HG02763 (cell line): ENCODE data around the gene PANK4.

Experiments used
- ATAC-seq: cut with Tn5 transposase; IDR thresholded peaks from one replicate; pipeline ENCODE4 v1.9.1; 2021; ENCODE audit warnings: mild to moderate bottlenecking, moderate library complexity; ENCODE audit not compliant: unreplicated experiment

The PANK4 gene

DNA sequence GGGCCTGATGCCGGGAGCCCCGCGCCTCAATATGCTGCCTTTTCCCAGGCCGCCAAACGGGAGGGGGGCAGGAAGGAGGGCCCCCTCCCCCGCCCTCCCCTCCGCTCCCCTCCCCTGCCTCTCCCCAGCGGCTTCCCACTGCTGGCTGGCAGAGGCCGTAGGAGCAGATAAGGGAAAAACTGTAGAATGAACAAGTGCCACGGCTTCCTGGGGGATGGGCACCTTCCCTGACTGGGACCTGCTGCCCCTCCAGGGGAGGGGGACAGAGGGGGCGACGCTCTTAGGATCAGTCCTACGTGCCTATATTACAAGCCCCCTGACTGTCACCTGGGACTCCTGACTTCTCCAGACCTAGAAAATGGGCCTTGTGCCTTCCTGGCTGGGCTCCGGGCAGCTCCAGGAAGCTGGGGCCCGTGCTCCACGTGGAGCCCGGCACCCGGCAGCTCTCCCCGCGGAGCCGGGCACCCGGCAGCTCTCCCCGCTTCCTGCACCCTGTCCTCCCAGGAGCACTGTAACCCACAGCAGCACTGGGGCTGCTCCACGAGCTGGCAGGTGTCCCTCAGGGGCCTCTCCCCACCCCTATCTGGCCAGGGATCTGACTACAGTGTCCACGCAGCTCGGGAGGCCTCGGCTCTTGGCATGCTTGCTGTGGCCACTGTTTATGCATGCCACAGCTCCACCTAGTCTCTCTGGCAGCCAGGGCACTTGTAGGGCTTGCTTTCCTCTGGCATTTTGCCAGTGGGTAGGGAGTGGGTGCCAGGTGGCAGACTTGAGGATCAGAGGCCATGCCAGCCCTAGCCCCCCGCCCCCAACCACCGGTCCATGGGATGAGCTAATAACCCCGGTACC is 4.3 kb upstream of the PANK4 start:
- ATAC-seq: no peak

DNA sequence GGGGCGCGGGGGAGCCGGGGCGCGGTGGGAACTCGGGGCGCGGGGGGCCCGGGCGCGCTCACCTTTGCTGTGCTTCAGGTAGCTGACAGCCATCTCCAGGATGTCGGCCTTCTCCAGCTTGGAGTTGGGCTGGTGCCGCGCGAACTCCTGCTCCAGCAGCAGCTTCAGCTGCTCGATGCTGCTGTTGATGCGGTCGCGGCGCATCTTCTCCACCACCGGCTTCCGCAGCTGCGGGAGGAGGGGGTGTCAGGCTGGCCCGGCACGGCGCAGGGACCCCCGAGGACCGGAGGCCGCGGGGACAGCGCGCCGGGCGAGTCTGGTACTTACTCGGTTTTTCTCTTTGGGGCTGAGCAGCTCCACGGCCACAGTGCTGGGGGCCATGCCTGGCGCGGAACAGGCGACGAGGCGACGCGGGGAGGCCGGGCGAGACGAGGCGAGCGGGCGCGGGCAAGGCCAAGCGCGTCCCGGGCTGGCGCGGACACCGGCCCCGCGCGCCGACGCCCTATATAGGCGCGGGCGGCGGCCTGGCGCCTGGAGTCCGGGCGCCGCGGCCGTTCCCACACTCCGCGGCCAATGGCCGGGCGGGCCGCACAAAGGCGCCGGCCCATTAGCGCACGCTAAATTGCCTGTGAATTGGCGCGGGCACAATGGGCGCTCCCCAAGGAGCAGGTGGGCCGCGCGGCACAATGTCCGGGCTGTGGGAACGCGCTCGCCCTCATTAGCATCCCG is 3.6 kb upstream of the PANK4 start, which contains the start of gene HES5:
HES5 (minus strand) TSS at position 480 of the 729 bp plus-strand sequence; CDS start at position 381, 99 bp downstream.
- no peak for ATAC-seq

DNA sequence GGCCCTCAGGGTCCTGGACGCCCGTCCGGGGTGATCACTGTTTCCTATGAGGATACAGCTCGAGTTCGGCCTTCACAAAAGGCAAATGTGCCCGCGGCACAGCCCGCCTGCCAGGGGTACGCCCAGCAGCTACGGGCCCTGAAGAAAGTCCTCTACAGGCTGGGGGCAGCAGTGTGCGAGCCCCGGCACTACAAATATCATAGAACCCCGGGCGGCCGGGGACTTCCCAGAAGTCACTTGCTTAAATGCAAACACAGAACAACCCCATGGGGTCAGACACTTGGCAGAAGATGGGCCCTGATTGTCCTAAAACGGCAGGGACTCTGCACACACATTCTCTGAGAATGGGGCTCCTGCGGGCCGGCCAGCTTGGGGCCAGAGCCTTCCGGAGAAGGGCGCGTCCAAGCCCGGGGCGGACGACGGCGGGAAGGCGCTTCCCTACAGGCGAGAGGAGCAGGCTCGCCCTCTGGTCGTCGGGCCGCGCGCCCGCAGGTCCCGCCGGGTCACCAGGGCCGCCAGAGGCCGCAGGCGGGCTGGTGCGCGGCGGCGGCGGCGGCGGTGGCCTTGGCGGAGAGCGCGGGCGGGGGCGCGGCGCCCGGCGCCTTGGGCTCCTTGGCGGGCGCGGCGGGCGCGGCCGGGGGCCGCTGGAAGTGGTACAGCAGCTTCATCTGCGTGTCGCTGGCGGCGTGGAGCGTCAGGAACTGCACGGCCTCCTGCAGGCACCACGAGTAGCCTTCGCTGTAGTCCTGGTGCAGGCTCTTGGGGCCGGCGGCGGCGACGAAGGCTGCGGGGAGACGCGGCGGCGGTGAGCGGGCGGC is 2.8 kb upstream of the PANK4 start:
- no peak for ATAC-seq

DNA sequence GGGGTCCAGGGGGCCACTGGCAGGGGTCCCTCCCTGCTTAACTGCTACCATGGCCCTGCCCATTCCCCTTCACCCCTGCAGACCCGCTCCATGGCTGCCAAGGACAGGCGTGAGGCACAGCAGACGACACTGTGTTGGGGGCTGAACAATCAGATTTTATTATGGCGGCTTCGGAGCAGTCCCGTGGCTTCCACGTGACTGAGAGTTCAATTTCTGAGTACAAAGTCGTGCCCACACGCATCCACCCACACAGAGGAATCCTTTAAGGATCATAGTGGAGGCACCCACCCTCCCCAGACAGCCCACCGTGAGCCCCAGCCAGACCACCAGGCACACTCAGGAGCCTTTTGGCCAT is 2.2 kb upstream of the PANK4 start:
- no peak for ATAC-seq

DNA sequence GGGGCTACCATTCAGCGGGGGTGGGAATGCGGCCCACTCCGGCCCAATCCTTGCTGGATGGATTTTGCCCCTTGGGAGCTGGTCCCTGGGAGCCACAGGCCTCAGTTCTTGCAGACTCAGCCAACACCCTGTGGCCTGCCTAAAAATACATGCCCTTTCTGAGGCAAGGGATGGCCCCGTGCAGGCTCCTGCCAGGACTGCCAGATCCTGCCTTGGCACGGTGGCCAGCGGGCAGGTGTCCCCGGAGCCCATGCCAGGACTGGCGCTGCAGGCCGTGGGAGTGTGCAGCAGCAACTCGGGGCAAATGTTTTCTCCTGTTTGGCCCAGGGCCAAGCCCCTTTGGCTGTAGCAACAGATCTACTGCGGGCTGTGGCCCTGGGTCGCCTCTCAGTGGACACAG is 1.6 kb upstream of the PANK4 start:
- no peak for ATAC-seq

DNA sequence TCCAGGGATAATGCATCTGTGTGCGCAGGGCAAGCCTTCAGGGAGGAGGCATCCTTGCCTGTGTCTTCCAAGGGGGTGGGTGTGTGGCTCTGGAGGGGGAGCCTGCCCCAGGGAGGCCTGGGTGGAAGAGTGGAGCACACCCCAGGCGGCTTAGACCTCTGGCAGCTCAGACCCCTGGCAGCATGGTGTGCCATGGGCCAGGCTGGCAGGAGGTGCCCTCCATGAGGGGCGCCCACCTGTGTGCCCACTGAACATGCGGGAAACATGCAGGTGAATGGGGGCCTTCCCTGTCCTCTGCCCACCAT is 1.1 kb upstream of the PANK4 start:
- ATAC-seq: no peak

DNA sequence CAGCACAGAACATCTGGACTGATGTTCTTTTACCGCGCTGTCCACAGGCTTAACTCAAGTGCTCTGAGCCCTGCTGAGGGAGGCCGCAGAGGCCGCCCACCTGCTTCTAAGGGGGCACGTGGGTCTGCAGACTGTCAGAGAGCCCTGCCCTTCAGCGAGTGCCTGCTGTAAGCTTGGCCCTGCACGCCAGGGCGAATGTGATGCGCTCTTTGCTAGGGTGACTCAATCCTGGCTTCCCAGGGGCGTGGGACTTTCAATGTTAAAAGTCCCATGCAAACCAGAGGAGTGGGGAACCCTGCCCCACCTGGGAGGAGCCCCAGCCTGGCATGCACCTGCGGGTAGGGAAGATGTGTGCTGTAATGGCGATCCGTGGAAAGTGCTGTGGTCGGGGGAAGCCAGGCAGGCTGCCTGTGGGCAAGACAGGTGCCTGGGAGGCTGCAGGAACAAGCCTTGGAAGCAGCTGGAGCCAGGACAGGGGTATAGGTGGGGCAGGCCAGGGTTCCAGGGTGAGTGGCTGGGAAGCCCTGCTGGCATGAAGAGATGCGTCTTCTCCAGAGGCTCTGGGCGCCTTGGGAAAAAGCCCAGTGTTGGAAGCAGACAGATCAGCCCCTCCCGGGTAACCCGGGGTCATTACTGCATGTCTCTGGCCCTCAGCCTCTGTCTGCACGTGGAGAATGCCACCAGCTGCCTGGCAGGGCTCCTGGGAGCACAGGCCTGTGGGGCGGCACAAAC is 594 bp upstream of the PANK4 start:
- ATAC-seq: peak; percentile 21

DNA sequence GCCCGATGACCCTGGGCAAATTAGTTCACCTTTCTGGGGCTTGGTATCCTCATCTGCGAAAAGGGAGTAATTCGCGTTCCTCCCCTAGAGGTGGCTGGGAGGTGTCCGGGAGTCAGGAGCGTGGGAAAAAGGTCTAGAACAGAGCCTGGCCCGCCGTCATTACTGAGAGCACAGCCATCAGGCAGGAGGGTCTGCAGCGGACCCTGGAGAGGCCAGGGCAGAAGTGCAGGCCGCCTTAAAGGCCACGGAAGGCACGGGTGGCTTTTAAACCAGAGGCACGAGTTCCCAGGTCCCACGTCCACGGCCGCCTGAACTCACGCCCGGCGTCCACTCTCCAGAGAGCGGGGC is 850 bp downstream of the PANK4 start:
- ATAC-seq: no peak

DNA sequence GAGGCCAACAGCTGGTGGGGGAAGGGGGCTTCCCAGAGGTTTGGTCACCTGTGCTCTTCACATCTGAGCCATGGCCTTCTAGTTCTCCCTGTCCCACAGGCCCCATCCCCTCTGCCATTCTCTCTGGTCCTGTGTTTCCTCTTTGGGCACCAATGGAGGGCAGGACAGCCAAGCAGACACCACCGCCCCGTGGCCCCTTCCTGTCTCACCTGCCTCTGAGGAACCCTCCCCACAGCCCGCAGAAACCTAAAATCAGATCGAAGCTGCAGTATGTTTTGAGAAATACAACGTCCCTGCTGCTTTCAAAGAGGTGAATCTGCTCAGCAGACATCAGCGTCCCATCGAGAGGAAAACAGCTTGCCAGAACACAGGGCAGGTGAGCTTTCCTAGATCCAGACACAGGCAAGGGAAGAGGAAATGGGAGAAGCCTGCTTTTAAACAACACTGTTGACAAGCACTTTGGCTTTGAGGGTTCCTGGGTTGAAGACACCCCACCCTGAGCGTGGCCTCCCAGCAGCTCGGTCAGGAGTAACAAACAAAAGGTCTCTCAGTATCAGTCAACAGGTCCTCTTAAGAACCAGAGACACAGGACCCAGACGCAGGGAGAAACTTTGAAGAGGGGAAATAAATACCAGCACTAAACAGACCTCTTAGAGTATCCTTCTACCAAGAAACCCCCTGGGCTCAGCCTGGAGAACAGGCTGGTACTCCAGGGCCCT is 2.3 kb downstream of the PANK4 start:
- ATAC-seq: no peak

DNA sequence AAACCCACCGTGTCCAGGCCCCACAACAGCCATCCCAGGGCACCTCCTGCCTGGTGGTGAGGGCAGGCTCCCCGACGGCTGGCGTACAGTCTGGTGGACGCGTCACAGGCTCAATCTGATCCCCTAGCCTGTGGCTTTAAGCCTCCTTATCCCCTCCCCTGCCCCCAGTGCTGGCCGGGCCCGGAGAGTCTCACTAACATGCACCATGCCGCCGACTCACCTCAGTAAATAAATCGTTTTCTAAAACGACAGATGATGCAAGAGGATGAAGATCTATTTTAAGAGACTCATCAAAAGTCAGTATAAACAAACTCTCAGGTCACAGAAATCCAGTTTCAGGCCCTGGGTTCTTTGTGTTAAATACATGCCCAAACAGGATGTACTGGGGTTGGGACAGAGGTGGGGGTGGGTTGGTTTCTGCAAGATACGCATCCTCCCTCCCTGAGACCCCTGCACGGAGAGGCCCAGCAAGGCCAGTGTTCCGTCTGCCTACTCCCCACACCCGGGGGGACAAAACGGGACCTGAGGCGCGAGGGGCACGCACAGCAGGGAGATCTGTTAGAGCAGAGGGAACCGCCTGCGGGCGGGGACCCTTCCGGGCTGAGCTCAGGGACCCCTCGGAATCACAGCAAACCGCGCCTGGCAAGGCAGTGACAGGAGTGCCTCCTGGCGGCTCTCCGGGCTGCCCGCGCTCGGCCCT is 3.1 kb downstream of the PANK4 start:
- ATAC-seq: no peak

DNA sequence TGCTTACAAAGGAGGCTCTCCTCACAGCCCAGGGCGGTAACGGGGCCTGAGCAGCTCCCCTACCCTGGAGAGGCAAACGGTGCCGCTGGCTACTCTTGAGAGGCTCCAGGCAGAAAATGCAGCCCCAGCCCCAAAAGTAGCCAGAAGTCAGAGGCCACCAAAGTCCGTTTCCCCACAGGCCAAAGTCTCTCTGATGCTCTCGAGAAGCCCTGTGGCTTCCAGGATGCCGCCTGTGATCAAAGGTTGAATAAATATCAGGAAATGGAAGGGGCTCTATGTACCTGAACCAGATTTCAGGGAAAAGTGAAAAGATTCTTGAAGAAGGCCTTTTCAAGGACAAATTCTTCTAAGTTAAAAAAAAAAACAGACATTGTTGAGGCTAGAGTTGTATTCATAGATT is 4.2 kb downstream of the PANK4 start:
- ATAC-seq: no peak

DNA sequence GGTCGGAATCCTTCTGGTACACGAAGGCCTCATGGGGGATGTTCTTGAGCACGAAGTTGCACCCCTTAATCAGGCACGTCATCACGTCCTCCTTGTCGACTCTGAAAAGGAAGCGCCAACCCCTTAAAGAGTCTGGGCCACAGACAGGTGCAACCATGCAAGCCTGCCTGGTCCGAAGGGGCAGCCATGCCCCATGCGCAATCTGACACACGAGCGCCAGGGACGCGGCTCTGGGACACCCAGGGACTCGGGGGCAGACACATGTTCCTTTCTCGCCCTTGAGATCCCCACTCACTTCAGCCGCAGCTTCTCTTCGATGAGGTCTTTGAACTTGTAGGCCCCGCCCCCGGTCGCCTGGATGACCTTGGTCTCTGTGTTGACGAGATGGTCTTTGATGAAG is 5.6 kb downstream of the PANK4 start:
- ATAC-seq: no peak

DNA sequence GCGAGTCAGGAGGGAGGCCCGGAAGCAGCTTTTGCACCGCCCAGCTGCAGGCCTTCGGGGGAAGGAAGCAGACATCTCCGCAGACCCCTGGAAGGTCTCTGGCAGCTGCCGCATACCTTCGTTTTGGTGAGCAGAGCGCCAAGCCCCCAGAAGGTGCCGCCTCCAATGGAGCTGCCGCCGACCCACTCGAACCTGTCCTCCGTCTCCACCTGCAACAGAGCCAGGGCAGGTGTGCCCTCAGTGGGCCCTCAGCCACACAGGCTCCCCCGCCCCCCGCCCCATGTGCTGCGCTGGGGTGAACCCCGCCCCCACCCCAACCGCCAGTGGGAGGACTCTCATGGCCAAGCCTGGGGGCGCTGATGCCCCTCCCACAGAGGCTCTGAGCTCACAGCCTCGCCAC is 6.2 kb downstream of the PANK4 start:
- ATAC-seq: no peak

DNA sequence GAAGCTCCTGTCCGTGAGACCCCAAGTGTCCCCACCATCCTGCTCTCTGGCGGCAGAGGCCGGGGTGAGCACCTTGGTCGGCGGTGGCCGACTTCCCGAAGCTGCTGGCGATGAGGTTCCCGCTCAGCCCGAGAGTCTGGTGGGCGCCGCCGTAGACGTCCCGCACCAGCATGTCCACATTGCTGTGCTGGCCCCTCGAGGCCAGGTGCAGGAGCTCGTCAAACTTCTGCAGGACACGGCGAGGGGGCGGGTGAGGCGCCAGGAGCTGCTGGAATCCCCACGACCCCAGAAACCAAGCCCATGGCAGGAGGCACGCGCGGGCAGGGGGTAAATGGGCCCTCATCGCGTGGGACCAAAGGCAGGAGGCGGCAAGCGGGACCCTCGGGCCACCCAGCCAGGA is 6.7 kb downstream of the PANK4 start:
- no peak for ATAC-seq

DNA sequence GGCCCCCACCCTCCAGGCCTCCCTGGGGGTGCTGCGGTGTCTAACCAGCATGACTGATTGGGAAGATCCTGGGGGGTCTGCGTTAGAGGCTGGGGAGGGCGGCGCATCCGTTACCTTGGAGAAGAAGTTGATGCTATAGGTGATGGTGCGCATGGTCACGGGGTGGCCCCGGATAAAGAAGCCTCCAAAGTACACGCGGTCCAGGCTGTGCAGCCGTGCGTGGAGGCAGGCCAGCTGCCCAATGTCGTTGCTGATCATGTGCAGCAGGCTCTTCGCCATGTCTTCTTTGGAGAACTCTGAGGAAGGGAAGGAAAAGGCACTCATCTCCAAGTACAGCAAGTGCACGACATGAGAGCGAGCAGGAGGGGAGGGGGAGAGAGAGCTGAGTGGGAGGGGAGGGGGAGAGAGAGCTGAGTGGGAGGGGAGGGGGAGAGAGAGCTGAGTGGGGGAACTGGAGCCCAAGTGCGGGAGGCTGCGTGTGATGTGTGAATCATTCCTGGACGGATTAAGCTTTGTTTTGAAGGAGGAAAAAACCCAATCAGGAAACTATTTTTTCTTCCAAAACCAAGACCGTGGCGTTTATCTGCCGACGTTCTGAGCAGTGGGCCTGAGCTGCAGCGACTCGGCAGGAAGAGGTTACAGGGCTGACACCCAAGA is 7.2 kb downstream of the PANK4 start:
- no peak for ATAC-seq

DNA sequence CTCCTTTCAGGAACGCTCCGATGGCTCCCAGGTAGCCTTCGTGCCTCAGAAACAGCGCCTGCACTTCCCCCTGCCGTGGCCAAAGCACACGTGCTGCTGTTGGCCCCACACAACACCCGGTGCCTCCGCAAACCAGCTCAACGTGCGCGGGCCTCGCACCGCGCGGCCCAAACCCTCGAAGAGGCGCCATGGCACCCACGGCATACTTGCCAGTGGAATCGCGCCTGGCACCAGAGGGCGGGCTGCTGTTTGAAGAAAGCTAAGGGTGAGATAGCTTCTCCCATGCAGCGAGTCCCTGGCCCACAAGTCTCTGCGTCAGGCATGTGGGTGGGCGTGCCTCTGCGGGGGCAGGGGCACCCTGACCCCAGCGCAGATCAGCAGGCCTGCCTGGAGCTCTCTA is 7.9 kb downstream of the PANK4 start:
- ATAC-seq: no peak

DNA sequence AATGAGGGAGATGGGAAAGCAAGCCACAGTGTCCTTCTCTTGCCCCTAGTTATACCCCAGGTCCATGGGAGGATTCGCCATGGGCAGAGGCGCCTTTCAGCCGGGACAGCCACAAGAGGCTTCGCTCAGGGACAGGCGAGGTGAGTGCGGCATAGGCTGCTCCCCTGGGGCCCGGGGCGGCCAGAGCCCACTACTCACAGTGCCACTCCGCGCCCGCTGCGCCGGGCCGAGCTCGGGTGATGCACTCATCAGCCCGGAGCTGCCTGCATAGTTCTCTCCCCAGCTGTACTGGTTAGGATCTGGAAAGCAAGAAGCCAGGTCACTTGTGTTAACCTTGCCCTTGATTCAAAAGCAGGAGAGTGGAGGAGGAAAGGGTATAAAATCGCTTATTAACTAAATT is 8.4 kb downstream of the PANK4 start:
- no peak for ATAC-seq

DNA sequence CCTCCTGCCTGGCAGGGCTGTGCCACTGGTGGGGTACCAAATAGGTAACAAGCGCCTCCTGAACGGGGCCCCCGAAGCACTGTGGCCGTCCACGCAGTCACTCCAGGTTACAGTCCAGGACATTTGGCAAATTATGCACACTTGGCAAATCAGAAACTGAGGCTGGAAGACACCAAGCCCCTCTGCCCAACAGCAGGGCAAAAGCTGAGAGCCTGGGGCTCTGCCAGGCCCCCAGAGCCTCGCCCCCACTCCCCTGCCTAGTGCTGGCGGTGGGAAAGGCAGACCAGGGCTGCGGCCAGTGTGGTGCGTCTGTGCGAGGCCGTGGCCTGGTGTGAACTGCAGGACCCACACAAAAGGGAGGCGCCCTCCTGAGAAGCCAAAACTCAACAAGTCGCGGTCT is 9.4 kb downstream of the PANK4 start:
- ATAC-seq: no peak

DNA sequence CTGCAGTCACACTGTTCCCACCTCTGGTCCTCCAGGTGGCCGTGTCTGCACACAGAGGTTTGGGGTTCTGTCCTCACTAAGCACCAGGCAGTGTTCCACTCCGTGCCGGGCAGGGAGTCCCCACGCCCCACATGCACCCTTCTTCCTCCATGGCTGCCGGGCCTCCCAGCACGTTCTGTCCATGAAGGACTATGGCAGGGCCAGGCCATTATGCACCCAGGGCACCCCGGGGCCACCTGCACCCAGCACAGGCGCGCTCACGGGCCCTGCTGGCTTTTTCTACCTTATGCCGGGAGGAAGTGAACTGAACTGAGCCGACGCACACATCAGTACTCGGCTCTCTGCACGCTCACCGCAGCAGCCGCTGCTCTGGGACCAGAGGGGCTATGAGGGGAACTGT is 10.3 kb downstream of the PANK4 start:
- no peak for ATAC-seq

DNA sequence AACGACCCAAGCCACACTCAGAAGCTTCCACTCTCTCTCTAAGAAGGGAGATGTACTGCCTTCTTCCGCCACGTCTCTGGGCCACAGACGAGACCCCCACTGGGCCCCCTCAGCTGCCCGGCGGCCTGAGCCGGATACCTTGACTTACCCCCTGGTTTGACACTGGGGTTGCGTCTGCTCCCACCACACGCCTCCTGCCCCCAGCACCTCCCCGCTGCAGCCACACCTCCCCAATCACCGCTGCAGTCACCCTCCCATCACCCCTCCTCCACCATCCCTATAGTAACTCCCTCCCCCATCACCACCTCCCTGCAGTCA is 10.7 kb downstream of the PANK4 start:
- no peak for ATAC-seq
